Kidney epithelial cell (primary cell): Measurements from ENCODE around the gene PAM. TPM values are rescaled to one million over a fixed set of nuclear protein-coding genes. Genes with fewer than 3 reads are reported as not detected.

Source experiments
- DNase-seq: peaks from one replicate; pipeline ENCODE4 v3.0.0-alpha.2; 2010; ENCODE audit warnings: low read depth
- H3K27me3 ChIP-seq: 2 replicates; pipeline ENCODE4 v1.6.0; 2011; ENCODE audit warnings: low read length; ENCODE audit not compliant: control insufficient read depth, insufficient read depth
- H3K36me3 ChIP-seq: 2 replicates; pipeline ENCODE4 v1.5.1; 2011; ENCODE audit warnings: low read length; ENCODE audit not compliant: control insufficient read depth, insufficient read depth
- H3K4me3 ChIP-seq: 2 replicates; pipeline ENCODE4 v1.5.1; 2011; ENCODE audit warnings: low read depth, mild to moderate bottlenecking, control low read depth, low read length
- CTCF ChIP-seq: IDR thresholded peaks from 2 replicates; pipeline ENCODE4 v1.5.1; 2011; ENCODE audit warnings: mild to moderate bottlenecking, moderate library complexity, low read length, control low read depth, inconsistent platforms; ENCODE audit not compliant: insufficient read depth, poor library complexity, severe bottlenecking
- total RNA-seq: library from RNA; depleted of rRNA; stranded (reverse); fragments of >200 nt; gene quantifications from 2 replicates; pipeline ENCODE4 v1.2.3, GENCODE V29; 2015

The PAM gene
- total RNA-seq, 1 donor from 2014 or later = 95.9 TPM

- Histone ChIP-seq H3K4me3 (no peak overlapping the region), H3K36me3 (no peaks in the 10 kb centered on the region), H3K27me3 (no peaks in the 10 kb centered on the region)
- DNase-seq = no peak
- TF ChIP-seq CTCF = no peak
These were observed 7.6 kb downstream of the PAM start for GRCh38 chr5:102762562-102763227.

GRCh38 chr5:102763734-102764133 lies 8.6 kb downstream of the PAM start:
- no peaks in the 10 kb centered on the region for H3K36me3 ChIP-seq

GRCh38 chr5:102764381-102765004 lies 9.4 kb downstream of the PAM start:
- H3K4me3 ChIP-seq = no peak overlapping the region
- no peak for DNase-seq
- no peaks in the 10 kb centered on the region for H3K36me3 ChIP-seq
- no peak for TF ChIP-seq CTCF
- H3K27me3 ChIP-seq = no peaks in the 10 kb centered on the region

More at GRCh38 chr5:102763734-102764133, 8.6 kb downstream of the PAM start:
- H3K27me3 ChIP-seq = no peaks in the 10 kb centered on the region
- DNase-seq = no peak
- H3K4me3 ChIP-seq = no peak overlapping the region
- no peak for TF ChIP-seq CTCF

GRCh38 chr5:102765350-102765749 lies 10.2 kb downstream of the PAM start:
- no peak for DNase-seq
- H3K4me3 ChIP-seq = no peak overlapping the region
- TF ChIP-seq CTCF = no peak
- H3K27me3 ChIP-seq = no peaks in the 10 kb centered on the region
- no peaks in the 10 kb centered on the region for H3K36me3 ChIP-seq

GRCh38 chr5:102766295-102767090 lies 11.4 kb downstream of the PAM start:
- Histone ChIP-seq H3K4me3 (no peak overlapping the region), H3K36me3 (no peaks in the 10 kb centered on the region), H3K27me3 (no peaks in the 10 kb centered on the region)
- no peak for DNase-seq
- no peak for TF ChIP-seq CTCF
